Choroid plexus epithelial cell (primary cell): ENCODE data around the gene CA5B.
"Not testable (repeated sequence)": the region's sequence is repeated elsewhere in the genome, so short reads cannot be mapped to it uniquely, and the experiment has no call there.

Experiments used
- DNase-seq: peaks from one replicate; pipeline ENCODE4 v3.0.0-alpha.2; 2010; ENCODE audit warnings: low read depth
- H3K4me3 ChIP-seq: 2 replicates; pipeline ENCODE4 v1.5.1; 2011; ENCODE audit warnings: low read depth, mild to moderate bottlenecking, control low read depth, low read length, moderate library complexity
- CTCF ChIP-seq: conservative IDR thresholded peaks from 2 replicates; pipeline ENCODE4 v1.5.1; 2011; ENCODE audit warnings: low read depth, mild to moderate bottlenecking, control low read depth, inconsistent platforms, low read length, moderate library complexity

CA5B gene

GRCh38 chrX:15718283-15718970, 19.6 kb upstream of the CA5B start:
- TF ChIP-seq CTCF, result no peak
- no peak overlapping the region for H3K4me3 ChIP-seq
- DNase-seq, result no peak

- H3K4me3 ChIP-seq, result no peak overlapping the region
- no peak for DNase-seq
- TF ChIP-seq CTCF, result no peak
Observed at GRCh38 chrX:15719324-15719968, 18.6 kb upstream of the CA5B start.

DNA sequence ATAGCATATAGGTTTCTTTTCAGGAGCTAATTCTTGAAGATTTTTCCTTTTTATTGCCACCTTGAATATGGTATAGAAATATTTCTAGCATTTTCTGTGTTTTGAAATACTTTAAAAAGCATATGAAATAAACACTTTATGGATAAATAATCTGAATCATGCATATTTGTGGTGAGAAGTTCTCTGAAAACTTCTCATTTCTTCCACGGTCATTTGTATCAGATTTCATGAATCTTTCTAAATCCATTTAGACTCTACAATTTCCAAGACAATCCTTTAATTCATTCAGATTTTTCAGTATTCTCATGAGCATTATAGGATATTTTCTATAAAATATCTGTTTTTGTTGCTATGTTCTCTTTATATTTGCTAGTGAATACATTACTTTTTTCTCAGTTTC, 16.2 kb upstream of the CA5B start:
- peak; percentile 43 for DNase-seq
- H3K4me3 ChIP-seq, result no peak overlapping the region
- no peak for TF ChIP-seq CTCF

- TF ChIP-seq CTCF, result no peak
- DNase-seq, result no peak
- H3K4me3 ChIP-seq, result no peak overlapping the region
Observed at GRCh38 chrX:15723887-15724517, 14.1 kb upstream of the CA5B start.

DNA sequence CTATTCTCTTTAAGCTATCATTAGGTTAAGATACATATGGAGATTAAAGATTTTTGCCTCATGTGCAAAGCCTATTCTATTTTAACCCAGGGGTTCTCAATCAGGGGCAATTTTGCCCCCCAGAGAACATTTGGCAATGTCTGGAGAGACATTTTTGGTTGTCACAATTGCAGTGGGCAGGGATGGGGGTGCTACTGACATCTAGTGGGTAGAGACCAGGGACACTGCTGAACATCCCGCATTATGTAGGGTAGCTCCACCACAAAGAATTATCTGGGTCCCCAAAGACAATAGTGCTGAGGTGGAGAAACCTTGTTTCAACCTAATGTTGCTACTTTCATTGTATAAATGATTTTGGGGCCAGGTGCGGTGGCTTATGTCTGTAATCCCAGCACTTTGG, 13.2 kb upstream of the CA5B start:
- no peak for DNase-seq
- TF ChIP-seq CTCF, result no peak
- no peak overlapping the region for H3K4me3 ChIP-seq

DNA sequence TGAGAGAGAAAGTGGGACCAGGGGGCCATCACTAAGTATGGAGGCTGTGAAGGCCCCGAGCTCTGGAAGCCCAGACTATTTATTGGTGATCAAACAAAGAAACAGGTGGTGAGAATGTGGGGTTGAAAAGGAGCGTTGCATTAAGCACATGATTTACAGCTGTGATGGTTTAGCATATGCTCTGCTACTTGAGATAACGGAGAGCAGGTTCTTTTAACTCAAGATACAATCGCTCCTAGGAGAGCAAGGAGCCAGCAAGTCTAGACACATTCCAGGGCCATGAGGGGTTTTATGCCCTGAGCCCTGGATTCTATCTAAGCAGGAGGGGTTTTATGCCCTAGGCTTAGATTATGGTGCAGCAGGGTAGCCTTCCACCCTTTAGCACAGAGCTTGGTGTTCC, 6.7 kb upstream of the CA5B start:
- DNase-seq, H3K4me3 ChIP-seq: not testable (repeated sequence)

DNA sequence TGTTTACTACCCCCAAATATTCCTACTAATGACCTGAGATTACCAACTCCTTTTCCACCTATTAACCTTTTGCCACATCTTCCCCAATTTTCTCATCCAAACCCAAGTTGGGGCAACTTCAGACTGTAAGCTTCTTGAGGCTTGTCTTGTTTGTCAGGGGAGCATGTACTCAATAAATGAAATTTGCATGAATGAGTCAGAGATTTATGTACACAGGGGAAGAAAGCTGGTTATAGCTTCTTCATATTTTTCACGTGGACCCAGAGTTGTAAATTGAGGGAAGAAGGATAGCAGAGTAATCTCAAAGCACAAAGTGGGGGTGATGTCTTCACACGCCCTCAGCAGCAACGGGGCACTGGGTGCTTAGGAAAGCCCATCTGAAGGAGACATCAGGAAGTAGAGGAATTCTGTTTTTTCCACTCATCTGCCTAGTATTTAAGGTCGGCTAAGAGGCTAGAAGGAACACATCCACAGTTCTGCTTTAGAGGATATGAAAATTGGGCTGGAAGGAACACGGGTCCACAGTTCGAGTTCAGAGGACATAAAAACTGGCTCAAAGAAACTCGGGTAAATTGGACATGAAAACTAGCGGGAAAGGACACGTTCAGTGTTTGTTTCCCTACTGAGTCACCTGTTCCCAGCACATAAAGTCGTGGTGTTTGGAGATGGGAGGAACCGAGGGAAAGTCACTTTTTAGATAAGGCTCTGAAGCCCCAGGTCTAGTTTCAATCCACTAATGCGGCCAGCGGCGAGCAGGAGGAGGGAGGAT, 696 bp upstream of the CA5B start:
- peak overlapping the region; percentile 63 for H3K4me3 ChIP-seq
- no peak for TF ChIP-seq CTCF
- DNase-seq, result no peak
